ENCODE results near the gene PSTPIP2. TPM values are rescaled to one million over a fixed set of nuclear protein-coding genes. Genes with fewer than 3 reads are reported as not detected.

PSTPIP2 gene, protein sequence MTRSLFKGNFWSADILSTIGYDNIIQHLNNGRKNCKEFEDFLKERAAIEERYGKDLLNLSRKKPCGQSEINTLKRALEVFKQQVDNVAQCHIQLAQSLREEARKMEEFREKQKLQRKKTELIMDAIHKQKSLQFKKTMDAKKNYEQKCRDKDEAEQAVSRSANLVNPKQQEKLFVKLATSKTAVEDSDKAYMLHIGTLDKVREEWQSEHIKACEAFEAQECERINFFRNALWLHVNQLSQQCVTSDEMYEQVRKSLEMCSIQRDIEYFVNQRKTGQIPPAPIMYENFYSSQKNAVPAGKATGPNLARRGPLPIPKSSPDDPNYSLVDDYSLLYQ
- total RNA-seq = 4.5 TPM in 2 replicates
- long read RNA-seq, transcript PSTPIP2-201 (15 exons, 3,000 nt) = major isoform, 26 of 34 reads
- long read RNA-seq, partial matches to known transcripts = 1 of 34 reads
- long read RNA-seq, other reads (novel, unspliced or antisense) = 5 of 34 reads

DNA sequence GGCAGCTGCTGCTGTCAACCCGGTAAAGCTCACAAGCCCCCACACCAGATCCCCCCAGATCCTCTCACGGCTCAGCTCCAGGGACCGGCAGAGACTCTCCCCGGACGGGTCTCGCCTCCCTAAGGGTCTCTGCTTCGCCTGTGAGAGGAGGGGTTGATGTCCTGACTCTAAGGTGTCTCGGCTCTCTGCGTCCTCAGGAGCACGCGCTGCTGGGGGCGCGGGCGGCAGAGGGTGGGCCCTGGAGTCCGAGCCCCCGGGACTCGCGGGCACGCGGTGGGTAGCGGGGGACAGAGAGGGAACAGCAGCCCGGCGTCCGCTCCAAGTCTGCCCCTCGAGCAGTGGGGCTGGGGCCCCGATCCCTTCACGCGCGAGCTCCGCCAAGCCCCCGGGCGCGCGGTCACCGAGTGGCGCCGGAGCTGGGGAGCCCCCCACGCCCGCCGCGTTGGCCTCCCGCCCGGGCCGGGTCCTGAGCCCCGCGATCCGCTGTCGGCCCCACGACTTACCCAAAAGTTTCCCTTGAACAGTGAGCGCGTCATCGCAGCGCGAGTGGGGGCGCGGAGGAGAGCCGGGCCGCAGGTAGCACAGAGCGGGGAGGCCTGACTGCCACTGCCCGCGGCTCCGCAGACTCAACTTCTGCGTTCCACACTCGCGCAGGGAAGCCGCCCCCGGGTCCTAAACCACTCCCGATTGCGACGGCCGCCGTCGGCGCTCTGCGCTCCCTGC is at the start of gene PSTPIP2:
PSTPIP2 (minus strand) TSS at position 608 of the 723 bp plus-strand sequence; CDS start at position 536, 72 bp downstream.
- DNase-seq (ENCODE audit: extremely low spot score, unreplicated experiment) = peak; percentile 85

DNA sequence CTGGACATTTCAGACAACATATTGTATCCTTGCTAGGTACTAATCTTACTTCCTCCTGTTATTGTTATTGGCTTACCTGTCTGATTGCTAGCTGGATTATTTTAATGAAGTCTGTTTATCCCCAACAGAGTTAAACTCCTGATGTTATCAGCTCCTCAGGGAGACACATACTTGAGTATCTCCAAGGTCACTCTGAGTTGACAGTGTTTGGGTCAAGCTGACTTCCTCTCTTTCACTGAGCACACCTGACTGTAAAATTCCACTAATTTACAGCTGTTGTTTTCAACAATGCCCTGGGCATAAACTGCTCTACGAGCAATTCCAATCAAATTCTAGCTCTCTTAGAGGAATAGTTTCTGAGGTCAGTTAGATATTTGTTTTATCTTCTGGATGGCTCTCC is 41.7 kb upstream of the PSTPIP2 start:
- Mint-ChIP-seq H3K36me3 (ENCODE audit: unreplicated experiment) (peaks cover 32% of the 10 kb centered on the region), H3K9me3 (ENCODE audit: unreplicated experiment) (no peaks in the 10 kb centered on the region), H3K27ac (ENCODE audit: unreplicated experiment) (no peak overlapping the region), H3K27me3 (ENCODE audit: unreplicated experiment) (no peaks in the 10 kb centered on the region), H3K4me3 (ENCODE audit: unreplicated experiment) (no peak overlapping the region), H3K4me1 (ENCODE audit: unreplicated experiment) (no peaks in the 10 kb centered on the region)
- TF ChIP-seq, protein P1, sequence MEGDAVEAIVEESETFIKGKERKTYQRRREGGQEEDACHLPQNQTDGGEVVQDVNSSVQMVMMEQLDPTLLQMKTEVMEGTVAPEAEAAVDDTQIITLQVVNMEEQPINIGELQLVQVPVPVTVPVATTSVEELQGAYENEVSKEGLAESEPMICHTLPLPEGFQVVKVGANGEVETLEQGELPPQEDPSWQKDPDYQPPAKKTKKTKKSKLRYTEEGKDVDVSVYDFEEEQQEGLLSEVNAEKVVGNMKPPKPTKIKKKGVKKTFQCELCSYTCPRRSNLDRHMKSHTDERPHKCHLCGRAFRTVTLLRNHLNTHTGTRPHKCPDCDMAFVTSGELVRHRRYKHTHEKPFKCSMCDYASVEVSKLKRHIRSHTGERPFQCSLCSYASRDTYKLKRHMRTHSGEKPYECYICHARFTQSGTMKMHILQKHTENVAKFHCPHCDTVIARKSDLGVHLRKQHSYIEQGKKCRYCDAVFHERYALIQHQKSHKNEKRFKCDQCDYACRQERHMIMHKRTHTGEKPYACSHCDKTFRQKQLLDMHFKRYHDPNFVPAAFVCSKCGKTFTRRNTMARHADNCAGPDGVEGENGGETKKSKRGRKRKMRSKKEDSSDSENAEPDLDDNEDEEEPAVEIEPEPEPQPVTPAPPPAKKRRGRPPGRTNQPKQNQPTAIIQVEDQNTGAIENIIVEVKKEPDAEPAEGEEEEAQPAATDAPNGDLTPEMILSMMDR (IDR thresholded peaks at IDR 0.05) = no peak
- no peak for DNase-seq (ENCODE audit: extremely low spot score, unreplicated experiment)

More for the DNA sequence above, at the start of gene PSTPIP2:
- no peaks in the 10 kb centered on the region for H3K36me3 Mint-ChIP-seq (ENCODE audit: unreplicated experiment)
- H3K27me3 Mint-ChIP-seq (ENCODE audit: unreplicated experiment) = no peaks in the 10 kb centered on the region
- no peak within 1 kb of the TSS for H3K27ac Mint-ChIP-seq (ENCODE audit: unreplicated experiment)
- TF ChIP-seq, protein P1 (IDR thresholded peaks at IDR 0.05) = no peak
- H3K9me3 Mint-ChIP-seq (ENCODE audit: unreplicated experiment) = peaks cover 4% of the 10 kb centered on the region
- peaks cover 20% of the 10 kb centered on the region for H3K4me1 Mint-ChIP-seq (ENCODE audit: unreplicated experiment)
- peak within 1 kb of the TSS; percentile 82 for H3K4me3 Mint-ChIP-seq (ENCODE audit: unreplicated experiment)

DNA sequence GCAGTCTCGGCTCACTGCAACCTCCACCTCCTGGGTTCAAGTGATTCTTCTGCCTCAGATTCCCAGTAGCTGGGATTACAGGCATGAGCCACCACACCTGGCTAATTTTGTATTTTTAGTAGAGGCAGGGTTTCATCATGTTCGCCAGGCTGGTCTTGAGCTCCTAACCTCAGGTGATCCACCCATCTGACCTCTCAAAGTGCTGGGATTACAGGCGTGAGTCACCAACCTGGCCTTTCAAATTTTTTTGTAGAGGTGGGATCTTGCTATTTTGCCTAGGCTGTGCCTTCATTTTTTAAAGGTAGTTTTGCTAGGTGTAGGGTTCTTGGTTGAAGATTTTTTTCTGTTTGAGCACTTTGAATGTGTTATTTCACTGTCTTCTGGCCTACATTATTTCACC is 38.3 kb upstream of the PSTPIP2 start:
- Mint-ChIP-seq H3K27me3 (ENCODE audit: unreplicated experiment) (no peaks in the 10 kb centered on the region), H3K9me3 (ENCODE audit: unreplicated experiment) (no peaks in the 10 kb centered on the region), H3K27ac (ENCODE audit: unreplicated experiment) (no peak overlapping the region), H3K4me1 (ENCODE audit: unreplicated experiment) (peaks cover 5% of the 10 kb centered on the region), H3K36me3 (ENCODE audit: unreplicated experiment) (peaks cover 32% of the 10 kb centered on the region), H3K4me3 (ENCODE audit: unreplicated experiment) (no peak overlapping the region)
- TF ChIP-seq, protein P1 (IDR thresholded peaks at IDR 0.05) = no peak
- DNase-seq (ENCODE audit: extremely low spot score, unreplicated experiment) = peak; percentile 25

DNA sequence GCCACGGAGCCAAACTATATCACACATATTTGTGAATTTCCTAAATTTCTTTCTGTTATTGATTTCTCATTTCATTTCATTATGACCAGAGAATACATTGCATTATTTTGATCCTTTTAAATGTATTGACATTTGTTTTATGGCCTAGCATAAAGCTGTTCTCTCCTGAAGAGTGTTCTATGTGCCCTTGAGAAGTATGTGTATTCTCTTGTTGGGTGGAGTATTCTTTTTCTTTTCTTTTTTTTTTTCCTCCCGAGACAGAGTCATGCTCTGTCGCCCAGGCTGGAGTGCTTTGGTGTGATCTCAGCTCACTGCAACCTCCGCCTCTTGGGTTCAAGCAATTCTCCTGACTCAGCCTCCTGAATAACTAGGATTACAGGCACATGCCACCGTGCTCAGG is 37.3 kb upstream of the PSTPIP2 start:
- H3K9me3 Mint-ChIP-seq (ENCODE audit: unreplicated experiment) = no peaks in the 10 kb centered on the region
- peaks cover 27% of the 10 kb centered on the region for H3K36me3 Mint-ChIP-seq (ENCODE audit: unreplicated experiment)
- H3K27me3 Mint-ChIP-seq (ENCODE audit: unreplicated experiment) = no peaks in the 10 kb centered on the region
- TF ChIP-seq, protein P1 (IDR thresholded peaks at IDR 0.05) = no peak
- H3K4me3 Mint-ChIP-seq (ENCODE audit: unreplicated experiment) = no peak overlapping the region
- H3K27ac Mint-ChIP-seq (ENCODE audit: unreplicated experiment) = no peak overlapping the region
- DNase-seq (ENCODE audit: extremely low spot score, unreplicated experiment) = no peak
- H3K4me1 Mint-ChIP-seq (ENCODE audit: unreplicated experiment) = peaks cover 9% of the 10 kb centered on the region

Data from osteocyte (in vitro differentiated cells).